ENCODE data around the gene RAB19.

The RAB19 gene

GRCh38 chr7:140454657-140455015 is 50.8 kb downstream of the RAB19 start:
- DNase-seq (ENCODE audit: low spot score): no peak
- no peak overlapping the region for H3K4me3 ChIP-seq
- H3K27ac ChIP-seq: no peak overlapping the region
- no peak for TF ChIP-seq CTCF (IDR thresholded peaks at IDR 0.05)

GRCh38 chr7:140455743-140456142 is 51.9 kb downstream of the RAB19 start:
- Histone ChIP-seq H3K27ac (no peak overlapping the region), H3K4me3 (no peak overlapping the region)
- no peak for DNase-seq (ENCODE audit: low spot score)
- TF ChIP-seq CTCF (IDR thresholded peaks at IDR 0.05): no peak

GRCh38 chr7:140456551-140457051 is 52.7 kb downstream of the RAB19 start:
- TF ChIP-seq CTCF (IDR thresholded peaks at IDR 0.05): no peak

GRCh38 chr7:140458201-140458600 is 54.3 kb downstream of the RAB19 start:
- H3K4me3 ChIP-seq: no peak overlapping the region

More at GRCh38 chr7:140456551-140457051, 52.7 kb downstream of the RAB19 start:
- Histone ChIP-seq H3K4me3 (no peak overlapping the region), H3K27ac (no peak overlapping the region)
- no peak for DNase-seq (ENCODE audit: low spot score)

GRCh38 chr7:140458916-140459315 is 55.1 kb downstream of the RAB19 start:
- no peak for DNase-seq (ENCODE audit: low spot score)
- no peak for TF ChIP-seq CTCF (IDR thresholded peaks at IDR 0.05)
- no peak overlapping the region for H3K4me3 ChIP-seq
- no peak overlapping the region for H3K27ac ChIP-seq

More at GRCh38 chr7:140458201-140458600, 54.3 kb downstream of the RAB19 start:
- H3K27ac ChIP-seq: no peak overlapping the region
- TF ChIP-seq CTCF (IDR thresholded peaks at IDR 0.05): no peak
- DNase-seq (ENCODE audit: low spot score): no peak

- TF ChIP-seq CTCF (IDR thresholded peaks at IDR 0.05): no peak
- DNase-seq (ENCODE audit: low spot score): no peak
- Histone ChIP-seq H3K27ac (no peak overlapping the region), H3K4me3 (no peak overlapping the region)
Measured at GRCh38 chr7:140463111-140463510, 59.3 kb downstream of the RAB19 start.

GRCh38 chr7:140475747-140476333 is 72.0 kb downstream of the RAB19 start:
- no peak overlapping the region for H3K4me3 ChIP-seq
- no peak overlapping the region for H3K27ac ChIP-seq
- no peak for DNase-seq (ENCODE audit: low spot score)
- TF ChIP-seq CTCF (IDR thresholded peaks at IDR 0.05): no peak

Measured in coronary artery (tissue), 2 donors.